Measurements from ENCODE around the gene TIPRL. TPM values are rescaled to one million over a fixed set of nuclear protein-coding genes. Genes with fewer than 3 reads are reported as not detected.
"Not testable (repeated sequence)": the region's sequence is repeated elsewhere in the genome, so short reads cannot be mapped to it uniquely, and the experiment has no call there.

Gene TIPRL
- total RNA-seq, 1 donor from 2014 or later = 24.5 TPM

GRCh38 chr1:168150283-168150682 is 28.5 kb upstream of the TIPRL start:
- Mint-ChIP-seq H3K4me1 (ENCODE audit: unreplicated experiment) (no peaks in the 10 kb centered on the region), H3K9me3 (no peaks in the 10 kb centered on the region), H3K27me3 (no peaks in the 10 kb centered on the region), H3K4me3 (no peak overlapping the region), H3K36me3 (no peaks in the 10 kb centered on the region), H3K27ac (no peak overlapping the region)
- TF ChIP-seq CTCF (conservative IDR thresholded peaks at IDR 0.05) = no peak
- no peak for DNase-seq (ENCODE audit: extremely low spot score, unreplicated experiment)

- Mint-ChIP-seq H3K4me3 (no peak overlapping the region), H3K9me3 (no peaks in the 10 kb centered on the region), H3K27me3 (no peaks in the 10 kb centered on the region), H3K27ac (no peak overlapping the region), H3K4me1 (ENCODE audit: unreplicated experiment) (no peaks in the 10 kb centered on the region), H3K36me3 (no peaks in the 10 kb centered on the region)
- TF ChIP-seq CTCF (conservative IDR thresholded peaks at IDR 0.05) = no peak
- DNase-seq (ENCODE audit: extremely low spot score, unreplicated experiment) = no peak
These were observed 26.8 kb upstream of the TIPRL start for GRCh38 chr1:168151935-168152334.

- H3K27me3 Mint-ChIP-seq; H3K36me3 Mint-ChIP-seq; H3K9me3 Mint-ChIP-seq; H3K4me3 Mint-ChIP-seq; H3K27ac Mint-ChIP-seq; DNase-seq (ENCODE audit: extremely low spot score, unreplicated experiment); H3K4me1 Mint-ChIP-seq (ENCODE audit: unreplicated experiment): not testable (repeated sequence)
These were observed 24.1 kb upstream of the TIPRL start for GRCh38 chr1:168154707-168155106.

- DNase-seq (ENCODE audit: extremely low spot score, unreplicated experiment) = no peak
- no peak overlapping the region for H3K27ac Mint-ChIP-seq
- H3K9me3 Mint-ChIP-seq = peaks cover 6% of the 10 kb centered on the region
- H3K27me3 Mint-ChIP-seq = no peaks in the 10 kb centered on the region
- H3K36me3 Mint-ChIP-seq = peaks cover 4% of the 10 kb centered on the region
- no peaks in the 10 kb centered on the region for H3K4me1 Mint-ChIP-seq (ENCODE audit: unreplicated experiment)
- no peak overlapping the region for H3K4me3 Mint-ChIP-seq
- TF ChIP-seq CTCF (conservative IDR thresholded peaks at IDR 0.05) = no peak
These were observed 22.9 kb upstream of the TIPRL start for GRCh38 chr1:168155910-168156309.

GRCh38 chr1:168157638-168158037 is 21.1 kb upstream of the TIPRL start:
- Mint-ChIP-seq H3K36me3 (peaks cover 4% of the 10 kb centered on the region), H3K27me3 (no peaks in the 10 kb centered on the region), H3K27ac (no peak overlapping the region), H3K4me1 (ENCODE audit: unreplicated experiment) (no peaks in the 10 kb centered on the region), H3K4me3 (no peak overlapping the region), H3K9me3 (peaks cover 6% of the 10 kb centered on the region)
- no peak for DNase-seq (ENCODE audit: extremely low spot score, unreplicated experiment)
- no peak for TF ChIP-seq CTCF (conservative IDR thresholded peaks at IDR 0.05)

GRCh38 chr1:168159251-168159650 is 19.5 kb upstream of the TIPRL start:
- H3K4me1 Mint-ChIP-seq (ENCODE audit: unreplicated experiment) = no peaks in the 10 kb centered on the region
- H3K27ac Mint-ChIP-seq = no peak overlapping the region
- no peak for DNase-seq (ENCODE audit: extremely low spot score, unreplicated experiment)
- peaks cover 4% of the 10 kb centered on the region for H3K36me3 Mint-ChIP-seq
- no peak for TF ChIP-seq CTCF (conservative IDR thresholded peaks at IDR 0.05)
- H3K9me3 Mint-ChIP-seq = peaks cover 6% of the 10 kb centered on the region
- no peaks in the 10 kb centered on the region for H3K27me3 Mint-ChIP-seq
- no peak overlapping the region for H3K4me3 Mint-ChIP-seq

Measured in type B pancreatic cell (in vitro differentiated cells).